Osteocyte (in vitro differentiated cells): ENCODE measurements around the gene NCOA3. TPM values are rescaled to one million over a fixed set of nuclear protein-coding genes. Genes with fewer than 3 reads are reported as not detected.

Experiments
- DNase-seq: peaks from one replicate; pipeline ENCODE4 v3.0.0; 2021; ENCODE audit warnings: mixed read lengths; ENCODE audit not compliant: unreplicated experiment; ENCODE audit errors: extremely low spot score
- H3K27ac Mint-ChIP-seq: one replicate; pipeline ENCODE4 v1.8.0; 2021; ENCODE audit warnings: mild to moderate bottlenecking, mixed read lengths; ENCODE audit not compliant: unreplicated experiment
- H3K27me3 Mint-ChIP-seq: one replicate; pipeline ENCODE4 v1.8.0; 2021; ENCODE audit warnings: mixed read lengths; ENCODE audit not compliant: unreplicated experiment
- H3K36me3 Mint-ChIP-seq: one replicate; pipeline ENCODE4 v1.8.0; 2021; ENCODE audit warnings: mixed read lengths; ENCODE audit not compliant: unreplicated experiment
- H3K4me1 Mint-ChIP-seq: one replicate; pipeline ENCODE4 v1.8.0; 2021; ENCODE audit warnings: mixed read lengths; ENCODE audit not compliant: unreplicated experiment
- H3K4me3 Mint-ChIP-seq: one replicate; pipeline ENCODE4 v1.8.0; 2021; ENCODE audit warnings: mild to moderate bottlenecking, moderate library complexity, mixed read lengths; ENCODE audit not compliant: unreplicated experiment
- H3K9me3 Mint-ChIP-seq: one replicate; pipeline ENCODE4 v1.8.0; 2021; ENCODE audit warnings: mixed read lengths; ENCODE audit not compliant: unreplicated experiment
- total RNA-seq: library from RNA; stranded (reverse); gene quantifications from 2 replicates; pipeline ENCODE4 v1.2.1, GENCODE V29; 2021
- TF ChIP-seq, protein P1 (sequence below): fragments of 200-600 bp; sonication (generic); IDR thresholded peaks from 2 replicates; pipeline ENCODE4 v1.5.0; 2021; ENCODE audit warnings: antibody characterized with exemption, mild to moderate bottlenecking, moderate library complexity

The NCOA3 gene
- total RNA-seq, 1 donor from 2014 or later, result 75.9 TPM

DNA sequence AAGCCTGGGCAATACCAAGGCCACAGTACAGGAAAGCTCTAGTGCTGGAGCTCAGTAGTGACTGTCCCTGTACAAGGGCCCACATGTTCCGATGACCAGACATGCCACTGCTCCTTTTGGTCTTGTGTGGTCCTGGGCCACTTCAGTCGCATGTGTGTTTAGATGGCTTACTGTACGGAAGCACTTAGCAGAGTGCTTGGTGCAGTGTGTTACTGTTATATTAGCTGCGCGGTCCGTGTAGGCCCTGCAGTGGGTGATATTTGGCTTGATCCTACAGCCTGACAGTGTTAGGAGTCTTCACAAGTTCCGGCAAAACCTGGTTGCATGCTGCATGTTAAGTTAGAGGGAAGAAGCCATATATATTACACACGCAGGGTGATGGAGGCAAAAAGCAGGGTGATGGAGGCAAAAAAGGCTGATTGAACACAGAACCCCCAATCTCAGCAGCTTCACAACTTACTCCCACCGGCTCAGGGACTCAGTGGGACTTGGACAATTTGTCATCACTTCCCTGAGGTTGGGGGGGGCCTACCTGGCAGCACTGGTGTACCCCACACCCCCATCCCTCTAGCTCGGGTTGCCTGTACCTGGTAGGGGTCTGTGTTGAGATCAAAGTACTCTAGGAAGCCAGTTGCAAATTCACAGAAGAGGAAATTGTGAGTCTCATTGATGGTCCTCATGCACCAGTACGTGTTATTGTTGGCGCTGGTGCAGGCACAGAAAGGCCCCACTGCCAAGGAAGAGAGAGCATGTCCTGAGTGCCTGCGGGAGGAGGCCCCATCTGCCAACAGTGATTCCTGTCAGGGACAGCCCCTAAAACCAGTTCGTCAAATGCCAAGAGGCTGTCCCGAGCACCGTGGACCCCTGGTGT, 161.0 kb downstream of the NCOA3 start:
- peaks cover 15% of the 10 kb centered on the region for H3K36me3 Mint-ChIP-seq
- TF ChIP-seq, protein P1, sequence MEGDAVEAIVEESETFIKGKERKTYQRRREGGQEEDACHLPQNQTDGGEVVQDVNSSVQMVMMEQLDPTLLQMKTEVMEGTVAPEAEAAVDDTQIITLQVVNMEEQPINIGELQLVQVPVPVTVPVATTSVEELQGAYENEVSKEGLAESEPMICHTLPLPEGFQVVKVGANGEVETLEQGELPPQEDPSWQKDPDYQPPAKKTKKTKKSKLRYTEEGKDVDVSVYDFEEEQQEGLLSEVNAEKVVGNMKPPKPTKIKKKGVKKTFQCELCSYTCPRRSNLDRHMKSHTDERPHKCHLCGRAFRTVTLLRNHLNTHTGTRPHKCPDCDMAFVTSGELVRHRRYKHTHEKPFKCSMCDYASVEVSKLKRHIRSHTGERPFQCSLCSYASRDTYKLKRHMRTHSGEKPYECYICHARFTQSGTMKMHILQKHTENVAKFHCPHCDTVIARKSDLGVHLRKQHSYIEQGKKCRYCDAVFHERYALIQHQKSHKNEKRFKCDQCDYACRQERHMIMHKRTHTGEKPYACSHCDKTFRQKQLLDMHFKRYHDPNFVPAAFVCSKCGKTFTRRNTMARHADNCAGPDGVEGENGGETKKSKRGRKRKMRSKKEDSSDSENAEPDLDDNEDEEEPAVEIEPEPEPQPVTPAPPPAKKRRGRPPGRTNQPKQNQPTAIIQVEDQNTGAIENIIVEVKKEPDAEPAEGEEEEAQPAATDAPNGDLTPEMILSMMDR, result no peak
- no peaks in the 10 kb centered on the region for H3K27me3 Mint-ChIP-seq
- peaks cover 17% of the 10 kb centered on the region for H3K4me1 Mint-ChIP-seq
- no peak overlapping the region for H3K4me3 Mint-ChIP-seq
- H3K9me3 Mint-ChIP-seq, result no peaks in the 10 kb centered on the region
- no peak overlapping the region for H3K27ac Mint-ChIP-seq
- no peak for DNase-seq

DNA sequence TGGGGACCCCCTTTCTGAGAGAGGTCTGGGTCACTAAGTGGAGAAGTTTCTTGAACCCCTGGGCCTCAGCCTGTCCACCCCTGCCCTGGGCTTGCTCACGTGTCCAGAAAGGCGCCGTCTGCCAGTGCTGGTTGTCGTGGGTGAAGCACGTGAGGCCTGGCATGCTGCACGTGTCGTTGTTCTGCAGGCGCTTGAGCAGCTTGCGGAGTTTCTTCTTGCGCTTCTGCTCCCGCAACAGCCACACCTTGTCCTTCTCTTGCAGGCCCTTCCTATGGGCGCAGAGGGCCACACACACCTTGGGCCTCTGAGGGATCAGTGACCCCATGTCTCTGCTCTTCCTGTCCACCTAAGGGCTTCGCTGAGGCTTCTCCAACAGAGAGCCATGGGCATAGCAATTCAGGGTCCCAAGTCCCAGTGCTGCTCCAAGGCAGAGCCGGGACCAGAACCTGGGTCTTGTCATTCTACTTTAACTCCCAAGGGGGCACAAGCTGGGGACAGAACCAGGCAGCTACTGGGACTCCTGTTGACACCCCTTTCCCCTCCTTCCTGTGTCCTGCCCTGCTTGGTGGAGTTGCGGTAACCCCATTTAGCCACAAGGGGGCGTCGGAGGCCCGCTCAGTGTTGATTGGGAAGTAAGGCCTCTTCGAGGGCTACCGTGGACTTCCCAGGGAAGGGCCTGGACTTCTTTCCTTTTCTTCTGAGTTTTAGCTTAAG, 161.8 kb downstream of the NCOA3 start:
- Mint-ChIP-seq H3K36me3 (peaks cover 12% of the 10 kb centered on the region), H3K27ac (no peak overlapping the region), H3K4me3 (no peak overlapping the region), H3K9me3 (no peaks in the 10 kb centered on the region), H3K27me3 (no peaks in the 10 kb centered on the region), H3K4me1 (peaks cover 17% of the 10 kb centered on the region)
- TF ChIP-seq, protein P1, result peak; percentile 95
- peak; percentile 94 for DNase-seq

DNA sequence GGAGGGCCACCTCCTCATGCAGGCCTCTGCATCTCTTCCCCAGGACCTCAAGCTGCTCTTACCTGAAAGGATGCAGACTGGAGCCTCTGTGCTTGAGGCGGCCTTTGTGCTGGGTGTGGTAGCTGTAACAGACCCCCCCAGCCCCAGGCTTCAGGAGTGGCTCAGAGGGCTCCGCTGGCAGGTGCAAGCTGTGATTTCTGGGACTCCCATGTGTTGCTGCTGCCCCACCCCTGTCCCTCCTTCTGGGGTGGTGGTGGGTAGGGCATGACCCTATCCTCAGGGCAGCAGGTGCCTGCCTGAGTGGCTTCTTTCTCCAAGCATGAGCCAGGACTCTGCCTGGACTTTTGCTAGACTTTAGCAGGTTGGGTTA, 162.4 kb downstream of the NCOA3 start:
- no peak overlapping the region for H3K27ac Mint-ChIP-seq
- no peak overlapping the region for H3K4me3 Mint-ChIP-seq
- TF ChIP-seq, protein P1, result no peak
- no peaks in the 10 kb centered on the region for H3K9me3 Mint-ChIP-seq
- no peaks in the 10 kb centered on the region for H3K27me3 Mint-ChIP-seq
- peaks cover 17% of the 10 kb centered on the region for H3K4me1 Mint-ChIP-seq
- peaks cover 16% of the 10 kb centered on the region for H3K36me3 Mint-ChIP-seq
- DNase-seq, result no peak

- peaks cover 16% of the 10 kb centered on the region for H3K36me3 Mint-ChIP-seq
- no peak for DNase-seq
- H3K27me3 Mint-ChIP-seq, result no peaks in the 10 kb centered on the region
- TF ChIP-seq, protein P1, result no peak
- no peaks in the 10 kb centered on the region for H3K9me3 Mint-ChIP-seq
- H3K4me1 Mint-ChIP-seq, result peaks cover 17% of the 10 kb centered on the region
- no peak overlapping the region for H3K27ac Mint-ChIP-seq
- H3K4me3 Mint-ChIP-seq, result no peak overlapping the region
Observed at GRCh38 chr20:47664744-47665143, 163.1 kb downstream of the NCOA3 start.
